ENCODE results near the gene PIK3CA.
"Not testable (repeated sequence)": the region's sequence is repeated elsewhere in the genome, so short reads cannot be mapped to it uniquely, and the experiment has no call there.

PIK3CA gene

DNA sequence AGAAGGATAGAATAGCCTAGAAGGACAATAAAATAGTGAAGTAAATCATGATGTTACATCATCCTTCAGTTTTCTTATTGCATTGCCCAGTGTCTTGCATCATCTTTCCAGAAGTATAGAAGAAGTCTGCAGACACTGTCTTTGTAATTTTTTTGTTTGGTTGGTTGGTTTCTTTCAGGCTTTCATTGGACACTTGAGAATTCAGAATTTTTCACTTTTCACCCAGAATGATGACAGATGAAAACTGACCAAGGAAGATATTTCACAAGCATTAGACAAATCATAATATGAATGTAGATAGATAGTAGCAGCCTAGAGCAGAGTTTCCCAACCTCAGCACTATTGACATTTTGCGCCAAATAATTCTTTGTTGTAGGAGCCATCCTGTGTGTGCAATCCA lies 67.4 kb downstream of the PIK3CA start:
- H2BK120ac ChIP-seq (ENCODE audit: low read depth, low read length); DNase-seq; H3K23ac ChIP-seq (ENCODE audit: low read length); H3K4me1 ChIP-seq (ENCODE audit: control insufficient read depth, low read depth, low read length); H3K4ac ChIP-seq (ENCODE audit: low read depth, low read length); H3K9ac ChIP-seq (ENCODE audit: low read length); H4K5ac ChIP-seq (ENCODE audit: low read length); H3K4me3 ChIP-seq (ENCODE audit: low read length); H3K36me3 ChIP-seq (ENCODE audit: control insufficient read depth, insufficient read depth, low read length); H4K8ac ChIP-seq (ENCODE audit: low read depth, low read length); H2AK5ac ChIP-seq (ENCODE audit: low read length); H2BK15ac ChIP-seq (replicated peaks; ENCODE audit: low read depth); H3K27me3 ChIP-seq (ENCODE audit: insufficient read depth, low read length, poor library complexity); H3K4me2 ChIP-seq (ENCODE audit: low read length); H3K79me2 ChIP-seq (ENCODE audit: control insufficient read depth, insufficient read depth, low read length); H2BK5ac ChIP-seq (ENCODE audit: low read length); H3K18ac ChIP-seq (ENCODE audit: low read length); H3K79me1 ChIP-seq (ENCODE audit: low read length); H3K56ac ChIP-seq (ENCODE audit: low read length); H3K27ac ChIP-seq (ENCODE audit: low read depth, low read length): not testable (repeated sequence)
- WGBS (ENCODE audit: extremely low coverage, insufficient coverage, low lambda C conversion rate), result no CpG with 5 or more reads among the region's 1 CpG

DNA sequence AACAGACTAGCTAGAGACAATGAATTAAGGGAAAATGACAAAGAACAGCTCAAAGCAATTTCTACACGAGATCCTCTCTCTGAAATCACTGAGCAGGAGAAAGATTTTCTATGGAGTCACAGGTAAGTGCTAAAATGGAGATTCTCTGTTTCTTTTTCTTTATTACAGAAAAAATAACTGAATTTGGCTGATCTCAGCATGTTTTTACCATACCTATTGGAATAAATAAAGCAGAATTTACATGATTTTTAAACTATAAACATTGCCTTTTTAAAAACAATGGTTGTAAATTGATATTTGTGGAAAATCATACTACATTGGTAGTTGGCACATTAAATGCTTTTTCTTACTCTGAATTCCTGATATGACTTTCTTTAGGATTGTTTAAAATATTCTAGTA lies 70.1 kb downstream of the PIK3CA start:
- not testable (repeated sequence) for H3K23ac ChIP-seq (ENCODE audit: low read length); H2BK120ac ChIP-seq (ENCODE audit: low read depth, low read length); H2BK15ac ChIP-seq (replicated peaks; ENCODE audit: low read depth); DNase-seq; H4K8ac ChIP-seq (ENCODE audit: low read depth, low read length); H3K18ac ChIP-seq (ENCODE audit: low read length); H3K56ac ChIP-seq (ENCODE audit: low read length); H3K4me3 ChIP-seq (ENCODE audit: low read length); H3K4me2 ChIP-seq (ENCODE audit: low read length); H3K36me3 ChIP-seq (ENCODE audit: control insufficient read depth, insufficient read depth, low read length); H3K27me3 ChIP-seq (ENCODE audit: insufficient read depth, low read length, poor library complexity); H4K5ac ChIP-seq (ENCODE audit: low read length); H3K4ac ChIP-seq (ENCODE audit: low read depth, low read length); H2AK5ac ChIP-seq (ENCODE audit: low read length); H2BK5ac ChIP-seq (ENCODE audit: low read length); H3K27ac ChIP-seq (ENCODE audit: low read depth, low read length); H3K79me2 ChIP-seq (ENCODE audit: control insufficient read depth, insufficient read depth, low read length); H3K4me1 ChIP-seq (ENCODE audit: control insufficient read depth, low read depth, low read length); H3K79me1 ChIP-seq (ENCODE audit: low read length); H3K9ac ChIP-seq (ENCODE audit: low read length)
- no CpG with 5 or more reads among the region's 1 CpG for WGBS (ENCODE audit: extremely low coverage, insufficient coverage, low lambda C conversion rate)

DNA sequence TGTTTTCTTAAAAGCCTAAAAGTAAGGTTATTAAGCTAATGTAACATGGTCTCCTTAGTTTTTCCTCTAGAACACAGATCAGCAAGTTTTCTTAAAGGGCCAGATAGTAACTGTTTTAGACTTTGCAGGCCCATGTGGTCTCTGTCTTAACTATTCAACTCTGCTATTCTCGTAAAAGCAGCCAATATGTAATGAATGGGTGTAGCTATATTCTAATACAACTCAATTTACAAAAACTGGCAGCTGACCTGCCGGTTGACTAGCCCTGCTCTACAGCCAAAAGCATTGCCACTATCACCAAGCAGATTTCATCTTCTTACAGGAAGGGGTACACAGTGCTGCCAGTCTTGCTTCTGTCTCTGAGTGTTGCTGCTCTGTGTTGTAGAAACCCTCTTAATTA lies 75.4 kb downstream of the PIK3CA start:
- H3K79me2 ChIP-seq (ENCODE audit: control insufficient read depth, insufficient read depth, low read length), result no peaks in the 10 kb centered on the region
- no peak overlapping the region for H3K9ac ChIP-seq (ENCODE audit: low read length)
- H3K4me2 ChIP-seq (ENCODE audit: low read length), result no peak overlapping the region
- no peaks in the 10 kb centered on the region for H3K79me1 ChIP-seq (ENCODE audit: low read length)
- WGBS (ENCODE audit: extremely low coverage, insufficient coverage, low lambda C conversion rate), result no CpG with 5 or more reads among the region's 2 CpGs
- no peak overlapping the region for H2BK15ac ChIP-seq (replicated peaks; ENCODE audit: low read depth)
- H3K23ac ChIP-seq (ENCODE audit: low read length), result no peak overlapping the region
- H2BK120ac ChIP-seq (ENCODE audit: low read depth, low read length), result no peak overlapping the region
- DNase-seq, result no peak
- H3K4ac ChIP-seq (ENCODE audit: low read depth, low read length), result no peak overlapping the region
- H3K4me1 ChIP-seq (ENCODE audit: control insufficient read depth, low read depth, low read length), result no peaks in the 10 kb centered on the region
- no peak overlapping the region for H4K8ac ChIP-seq (ENCODE audit: low read depth, low read length)
- no peaks in the 10 kb centered on the region for H3K27me3 ChIP-seq (ENCODE audit: insufficient read depth, low read length, poor library complexity)
- no peak overlapping the region for H3K56ac ChIP-seq (ENCODE audit: low read length)
- H2AK5ac ChIP-seq (ENCODE audit: low read length), result no peak overlapping the region
- no peaks in the 10 kb centered on the region for H3K36me3 ChIP-seq (ENCODE audit: control insufficient read depth, insufficient read depth, low read length)
- H3K18ac ChIP-seq (ENCODE audit: low read length), result no peak overlapping the region
- no peak overlapping the region for H3K4me3 ChIP-seq (ENCODE audit: low read length)
- H3K27ac ChIP-seq (ENCODE audit: low read depth, low read length), result no peak overlapping the region
- no peak overlapping the region for H2BK5ac ChIP-seq (ENCODE audit: low read length)
- H4K5ac ChIP-seq (ENCODE audit: low read length), result no peak overlapping the region

DNA sequence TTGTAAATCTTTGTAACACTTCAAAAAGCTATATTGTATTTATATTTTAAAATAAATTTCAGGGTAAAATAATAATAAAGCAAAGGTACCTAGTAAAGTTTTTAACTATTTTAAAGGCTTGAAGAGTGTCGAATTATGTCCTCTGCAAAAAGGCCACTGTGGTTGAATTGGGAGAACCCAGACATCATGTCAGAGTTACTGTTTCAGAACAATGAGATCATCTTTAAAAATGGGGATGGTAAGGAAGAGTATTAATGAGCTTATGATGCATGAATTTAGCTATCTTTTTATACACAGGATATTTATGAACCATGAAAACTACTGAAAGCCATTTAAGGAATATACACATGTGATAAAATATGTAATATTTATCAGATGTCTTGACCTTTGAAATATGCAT lies 76.4 kb downstream of the PIK3CA start:
- Histone ChIP-seq H4K8ac (ENCODE audit: low read depth, low read length) (no peak overlapping the region), H3K4me2 (ENCODE audit: low read length) (no peak overlapping the region), H3K36me3 (ENCODE audit: control insufficient read depth, insufficient read depth, low read length) (no peaks in the 10 kb centered on the region), H3K18ac (ENCODE audit: low read length) (no peak overlapping the region), H3K4me1 (ENCODE audit: control insufficient read depth, low read depth, low read length) (no peaks in the 10 kb centered on the region), H3K4ac (ENCODE audit: low read depth, low read length) (no peak overlapping the region), H2BK15ac (replicated peaks; ENCODE audit: low read depth) (no peak overlapping the region), H3K27me3 (ENCODE audit: insufficient read depth, low read length, poor library complexity) (no peaks in the 10 kb centered on the region), H3K56ac (ENCODE audit: low read length) (no peak overlapping the region), H3K9ac (ENCODE audit: low read length) (no peak overlapping the region), H4K5ac (ENCODE audit: low read length) (no peak overlapping the region), H2BK5ac (ENCODE audit: low read length) (no peak overlapping the region), H3K27ac (ENCODE audit: low read depth, low read length) (no peak overlapping the region), H3K79me1 (ENCODE audit: low read length) (no peaks in the 10 kb centered on the region), H2AK5ac (ENCODE audit: low read length) (no peak overlapping the region), H3K23ac (ENCODE audit: low read length) (no peak overlapping the region), H3K79me2 (ENCODE audit: control insufficient read depth, insufficient read depth, low read length) (no peaks in the 10 kb centered on the region), H2BK120ac (ENCODE audit: low read depth, low read length) (no peak overlapping the region), H3K4me3 (ENCODE audit: low read length) (no peak overlapping the region)
- no CpG with 5 or more reads among the region's 1 CpG for WGBS (ENCODE audit: extremely low coverage, insufficient coverage, low lambda C conversion rate)
- no peak for DNase-seq

DNA sequence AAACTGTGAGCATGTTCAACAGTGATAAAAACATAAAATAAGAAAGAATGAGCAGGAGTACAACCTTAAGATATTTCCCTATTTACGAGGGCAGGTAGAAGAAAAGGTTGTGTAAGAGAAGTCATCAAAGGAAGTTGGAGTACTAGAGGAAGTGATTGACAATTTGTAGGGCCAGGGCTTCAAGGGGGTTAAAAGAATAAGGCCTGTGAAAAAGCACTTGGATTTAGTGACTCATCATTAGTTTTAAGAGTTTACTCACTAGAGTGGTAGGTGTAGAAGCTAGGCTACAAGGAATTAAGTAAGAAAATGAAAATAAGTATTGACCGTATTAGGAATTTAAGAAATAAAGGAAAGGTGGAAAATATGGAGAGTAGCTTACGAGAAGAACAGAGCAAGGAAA lies 79.2 kb downstream of the PIK3CA start:
- H3K27ac ChIP-seq (ENCODE audit: low read depth, low read length), result no peak overlapping the region
- no peaks in the 10 kb centered on the region for H3K79me1 ChIP-seq (ENCODE audit: low read length)
- no peak overlapping the region for H4K8ac ChIP-seq (ENCODE audit: low read depth, low read length)
- no peaks in the 10 kb centered on the region for H3K27me3 ChIP-seq (ENCODE audit: insufficient read depth, low read length, poor library complexity)
- H2BK5ac ChIP-seq (ENCODE audit: low read length), result no peak overlapping the region
- WGBS (ENCODE audit: extremely low coverage, insufficient coverage, low lambda C conversion rate), result 100% methylated on average over 2 of the region's 3 CpGs
- no peak overlapping the region for H4K5ac ChIP-seq (ENCODE audit: low read length)
- no peak overlapping the region for H3K56ac ChIP-seq (ENCODE audit: low read length)
- peak; percentile 60 for DNase-seq
- no peaks in the 10 kb centered on the region for H3K36me3 ChIP-seq (ENCODE audit: control insufficient read depth, insufficient read depth, low read length)
- no peaks in the 10 kb centered on the region for H3K4me1 ChIP-seq (ENCODE audit: control insufficient read depth, low read depth, low read length)
- no peak overlapping the region for H2AK5ac ChIP-seq (ENCODE audit: low read length)
- H2BK15ac ChIP-seq (replicated peaks; ENCODE audit: low read depth), result no peak overlapping the region
- H3K23ac ChIP-seq (ENCODE audit: low read length), result no peak overlapping the region
- no peaks in the 10 kb centered on the region for H3K79me2 ChIP-seq (ENCODE audit: control insufficient read depth, insufficient read depth, low read length)
- H2BK120ac ChIP-seq (ENCODE audit: low read depth, low read length), result no peak overlapping the region
- H3K4me2 ChIP-seq (ENCODE audit: low read length), result no peak overlapping the region
- no peak overlapping the region for H3K4ac ChIP-seq (ENCODE audit: low read depth, low read length)
- H3K4me3 ChIP-seq (ENCODE audit: low read length), result no peak overlapping the region
- H3K18ac ChIP-seq (ENCODE audit: low read length), result no peak overlapping the region
- no peak overlapping the region for H3K9ac ChIP-seq (ENCODE audit: low read length)

DNA sequence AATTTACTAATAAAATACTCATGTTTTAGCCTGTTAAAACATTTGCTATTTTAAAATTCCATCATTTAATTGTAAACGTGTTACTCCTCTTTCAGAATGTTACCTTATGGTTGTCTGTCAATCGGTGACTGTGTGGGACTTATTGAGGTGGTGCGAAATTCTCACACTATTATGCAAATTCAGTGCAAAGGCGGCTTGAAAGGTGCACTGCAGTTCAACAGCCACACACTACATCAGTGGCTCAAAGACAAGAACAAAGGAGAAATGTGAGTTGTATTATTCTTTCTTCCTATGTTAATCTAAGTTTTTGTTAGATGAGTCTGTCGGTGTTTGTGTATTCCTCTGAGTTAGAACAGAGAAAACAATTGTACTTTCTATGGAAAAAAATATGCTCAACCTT lies 81.0 kb downstream of the PIK3CA start:
- no peak overlapping the region for H3K18ac ChIP-seq (ENCODE audit: low read length)
- H3K4ac ChIP-seq (ENCODE audit: low read depth, low read length), result no peak overlapping the region
- no peak overlapping the region for H2BK15ac ChIP-seq (replicated peaks; ENCODE audit: low read depth)
- H3K36me3 ChIP-seq (ENCODE audit: control insufficient read depth, insufficient read depth, low read length), result no peaks in the 10 kb centered on the region
- no peak overlapping the region for H4K5ac ChIP-seq (ENCODE audit: low read length)
- H3K56ac ChIP-seq (ENCODE audit: low read length), result no peak overlapping the region
- no peak overlapping the region for H3K4me3 ChIP-seq (ENCODE audit: low read length)
- H3K4me1 ChIP-seq (ENCODE audit: control insufficient read depth, low read depth, low read length), result no peaks in the 10 kb centered on the region
- no peak overlapping the region for H2BK120ac ChIP-seq (ENCODE audit: low read depth, low read length)
- H4K8ac ChIP-seq (ENCODE audit: low read depth, low read length), result no peak overlapping the region
- no peak overlapping the region for H2BK5ac ChIP-seq (ENCODE audit: low read length)
- H3K79me2 ChIP-seq (ENCODE audit: control insufficient read depth, insufficient read depth, low read length), result no peaks in the 10 kb centered on the region
- H3K4me2 ChIP-seq (ENCODE audit: low read length), result no peak overlapping the region
- no peaks in the 10 kb centered on the region for H3K27me3 ChIP-seq (ENCODE audit: insufficient read depth, low read length, poor library complexity)
- H2AK5ac ChIP-seq (ENCODE audit: low read length), result no peak overlapping the region
- H3K9ac ChIP-seq (ENCODE audit: low read length), result no peak overlapping the region
- no CpG with 5 or more reads among the region's 5 CpGs for WGBS (ENCODE audit: extremely low coverage, insufficient coverage, low lambda C conversion rate)
- H3K27ac ChIP-seq (ENCODE audit: low read depth, low read length), result no peak overlapping the region
- no peak overlapping the region for H3K23ac ChIP-seq (ENCODE audit: low read length)
- no peaks in the 10 kb centered on the region for H3K79me1 ChIP-seq (ENCODE audit: low read length)
- peak; percentile 19 for DNase-seq

All from mesendoderm (in vitro differentiated cells).